Stimulated activated CD8-positive, alpha-beta memory T cell treated with anti-CD3 and anti-CD28 coated beads, Interleukin-2, amount 100 ng/mL, for 48 hours (primary cell): Measurements from ENCODE around the gene PEA15.

ENCODE experiments used
- DNase-seq, 2 donors: peaks; one replicate each; pipeline ENCODE4 v3.0.0-alpha.2; 2020; ENCODE audit warnings: low read depth in 2 of 2

Gene PEA15

GRCh38 chr1:160239582-160240299, 34.6 kb downstream of the PEA15 start:
- DNase-seq, result no peak

DNA sequence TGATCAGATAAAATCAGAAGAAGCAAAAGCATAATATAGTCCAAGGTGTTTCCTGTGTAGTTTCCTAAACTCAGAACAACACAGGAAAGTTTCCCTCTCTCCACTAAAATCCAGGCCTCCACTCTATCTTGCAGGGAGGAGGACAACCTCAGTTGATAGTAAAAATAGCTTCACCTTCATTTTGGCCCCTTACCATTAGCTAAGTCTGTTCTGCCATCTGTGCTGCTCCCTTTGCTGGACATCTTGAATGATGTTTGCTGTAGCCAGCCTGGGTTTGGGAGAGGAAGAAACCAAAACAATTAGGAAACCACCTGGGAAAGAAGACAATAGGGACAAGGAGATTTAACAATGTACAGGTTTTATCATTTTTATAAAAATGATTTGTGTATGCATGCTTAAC, 38.6 kb downstream of the PEA15 start:
- no peak for DNase-seq

DNA sequence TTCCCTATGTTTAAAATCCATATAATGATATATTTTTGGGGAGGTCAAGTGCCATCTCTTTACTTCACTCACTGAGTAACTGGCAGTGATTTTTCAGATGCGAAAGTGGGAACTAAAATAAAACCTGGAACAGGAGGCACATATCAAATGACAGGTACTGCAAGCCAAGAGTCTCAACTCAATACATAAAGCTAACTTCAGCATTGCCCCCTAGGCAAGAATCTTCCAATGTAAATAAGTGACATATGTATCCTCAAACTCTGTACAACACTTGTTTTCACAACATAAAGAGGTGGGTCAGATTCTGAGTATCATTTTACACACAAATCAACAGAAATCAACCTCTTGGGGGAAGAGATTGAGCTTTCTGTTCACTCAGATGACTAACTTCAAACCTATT, 39.0 kb downstream of the PEA15 start:
- DNase-seq, result no peak

GRCh38 chr1:160245434-160245833, 40.2 kb downstream of the PEA15 start:
- DNase-seq, result no peak

DNA sequence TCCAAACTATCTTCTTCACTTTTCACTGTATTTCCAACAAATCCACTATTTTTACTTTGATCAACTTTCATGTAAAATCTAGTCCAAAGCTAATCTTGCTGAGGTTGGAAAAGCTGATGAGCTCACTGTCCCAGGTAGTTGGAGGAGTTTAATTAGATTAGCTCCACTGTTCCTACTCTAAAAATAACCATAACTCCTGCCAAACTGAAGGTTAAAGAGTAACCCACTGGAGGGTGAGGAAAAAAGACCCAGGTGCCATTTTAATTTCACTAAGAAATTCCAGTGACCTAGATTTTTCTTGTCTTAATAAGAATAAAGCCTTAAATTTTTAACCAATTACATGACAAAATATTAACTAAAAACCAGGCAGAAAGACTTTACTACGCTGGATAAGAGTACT, 41.9 kb downstream of the PEA15 start:
- no peak for DNase-seq

DNA sequence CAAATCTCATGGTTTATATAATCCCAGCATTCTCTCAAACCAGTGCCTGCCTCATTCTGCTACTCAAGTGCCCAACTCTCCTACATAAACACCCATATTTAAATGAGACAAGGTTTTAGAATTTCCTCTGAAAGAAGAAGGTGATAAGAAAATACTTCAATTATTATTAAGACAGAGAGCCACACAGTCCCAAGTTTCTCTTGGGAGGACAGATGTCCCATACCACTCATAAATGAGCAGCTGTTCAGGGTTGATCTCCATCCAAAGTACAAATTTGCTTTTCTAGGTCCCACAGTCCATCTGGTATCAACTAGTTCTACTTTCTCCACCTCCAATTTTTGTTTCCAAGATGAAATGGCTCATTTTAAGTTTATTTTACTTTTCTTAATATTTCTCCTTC, 45.8 kb downstream of the PEA15 start:
- DNase-seq, result no peak

DNA sequence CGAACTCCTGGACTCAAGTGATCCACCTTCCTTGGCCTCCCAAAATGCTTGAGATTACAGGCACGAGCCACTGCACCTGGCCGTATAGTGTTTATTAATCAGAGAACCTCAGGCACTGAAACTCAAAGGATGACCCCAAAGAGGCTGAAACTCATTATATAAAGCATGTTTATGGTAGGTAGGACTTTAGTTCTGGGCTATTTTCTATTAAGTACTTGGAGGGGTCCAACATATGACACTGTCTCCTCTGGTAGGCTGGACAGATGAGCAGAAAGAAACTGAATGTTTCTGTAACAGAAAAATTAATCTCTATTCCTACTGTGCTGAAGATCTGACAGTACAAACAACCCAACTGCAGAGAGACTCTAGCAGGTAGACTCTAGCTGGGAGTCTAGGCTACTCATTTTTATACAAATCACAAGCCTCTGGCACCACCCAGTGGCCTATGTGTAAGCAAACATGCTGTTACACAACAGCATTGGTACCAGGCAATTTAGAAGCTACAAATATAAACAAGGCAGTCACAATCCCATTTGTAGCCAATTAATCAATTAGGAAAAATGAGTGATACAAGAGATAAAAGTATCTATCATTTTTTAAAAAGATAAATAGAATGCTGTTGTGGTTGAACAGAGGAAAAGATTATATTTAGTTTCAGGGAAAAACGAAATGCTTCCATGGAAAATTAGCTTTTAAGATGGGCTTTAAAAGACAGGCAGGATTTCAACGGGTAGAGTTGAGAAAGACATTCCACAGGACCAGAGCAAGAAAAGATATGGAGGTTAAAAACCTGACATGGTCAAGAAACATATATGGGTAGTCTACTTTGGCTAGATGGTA, 46.7 kb downstream of the PEA15 start:
- DNase-seq, result peak in 1 of 2 donors; percentile 17

GRCh38 chr1:160255781-160256300, 50.7 kb downstream of the PEA15 start:
- DNase-seq, result no peak

GRCh38 chr1:160256396-160257046, 51.3 kb downstream of the PEA15 start:
- DNase-seq, result no peak

- no peak for DNase-seq
These were observed 52.3 kb downstream of the PEA15 start for GRCh38 chr1:160257411-160258015.

GRCh38 chr1:160258177-160258798, 53.1 kb downstream of the PEA15 start:
- no peak for DNase-seq

- DNase-seq, result no peak
These were observed 55.5 kb downstream of the PEA15 start for GRCh38 chr1:160260406-160261382.

- DNase-seq, result peak; percentile 34 to 51
These were observed 56.3 kb downstream of the PEA15 start for GRCh38 chr1:160261556-160261892.

GRCh38 chr1:160261893-160262794, 57.0 kb downstream of the PEA15 start, which contains the start of gene DCAF8:
Gene DCAF8, minus strand, starts transcription at chr1:160262549. Its CDS starts 18,541 bp downstream, at chr1:160244008.
- peak; percentile 96 to 97 for DNase-seq

DNA sequence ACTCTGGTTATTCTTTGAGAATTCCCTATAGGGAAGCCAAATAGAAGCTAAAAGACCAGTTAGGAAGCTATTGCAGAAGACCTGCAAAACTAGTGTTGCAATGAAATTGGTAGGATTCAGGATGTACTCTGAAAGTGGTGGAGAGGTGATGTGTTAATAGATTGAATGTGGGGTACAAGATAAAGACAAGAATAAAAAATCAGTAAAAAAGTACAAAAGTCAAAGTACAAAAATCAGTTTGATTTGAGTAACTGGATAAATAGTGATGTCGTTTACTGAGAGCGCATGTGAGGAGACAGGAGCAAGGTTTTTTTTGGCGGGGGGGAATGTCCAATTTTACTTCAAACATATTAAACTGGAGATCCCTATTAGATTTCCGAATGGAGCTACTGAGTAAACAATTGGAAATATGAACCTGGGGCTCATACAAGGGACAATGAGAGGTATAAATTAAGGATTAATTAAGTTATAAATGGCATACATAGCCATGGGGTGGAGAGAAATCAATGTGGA, 59.7 kb downstream of the PEA15 start:
- DNase-seq, result no peak
